Mesendoderm (in vitro differentiated cells): ENCODE results near the gene KCNG4.
A peak's percentile ranks its signal among the peaks of the same experiment; 100 is the strongest.

Source experiments
- DNase-seq: peaks from one replicate; pipeline ENCODE4 v3.0.0; 2013
- H2AK5ac ChIP-seq: 2 replicates; pipeline ENCODE4 v1.6.1; 2013; ENCODE audit warnings: low read length, inconsistent platforms
- H2BK120ac ChIP-seq: 2 replicates; pipeline ENCODE4 v1.6.1; 2013; ENCODE audit warnings: low read depth, mild to moderate bottlenecking, low read length, moderate library complexity, mixed read lengths
- H2BK15ac ChIP-seq: replicated peaks from 2 replicates; pipeline ENCODE4 v1.6.1; 2013; ENCODE audit warnings: low read depth, mild to moderate bottlenecking, moderate library complexity
- H2BK5ac ChIP-seq: 2 replicates; pipeline ENCODE4 v1.6.1; 2013; ENCODE audit warnings: low read length, inconsistent platforms
- H3K18ac ChIP-seq: 2 replicates; pipeline ENCODE4 v1.6.1; 2013; ENCODE audit warnings: mild to moderate bottlenecking, low read length, mixed read lengths
- H3K23ac ChIP-seq: one replicate; pipeline ENCODE4 v1.6.1; 2013; ENCODE audit warnings: low read length
- H3K27ac ChIP-seq: 2 replicates; pipeline ENCODE4 v1.5.1; 2013; ENCODE audit warnings: low read depth, mild to moderate bottlenecking, inconsistent platforms, low read length, moderate library complexity
- H3K27me3 ChIP-seq: 2 replicates; pipeline ENCODE4 v1.6.1; 2013; ENCODE audit warnings: low read length, control low read depth, mild to moderate bottlenecking, inconsistent platforms; ENCODE audit not compliant: insufficient read depth, poor library complexity
- H3K36me3 ChIP-seq: 2 replicates; pipeline ENCODE4 v1.6.1; 2013; ENCODE audit warnings: low read length, inconsistent platforms; ENCODE audit not compliant: control insufficient read depth, insufficient read depth
- H3K4ac ChIP-seq: one replicate; pipeline ENCODE4 v1.6.1; 2013; ENCODE audit warnings: low read depth, mild to moderate bottlenecking, low read length, moderate library complexity
- H3K4me1 ChIP-seq: 2 replicates; pipeline ENCODE4 v1.6.1; 2013; ENCODE audit warnings: low read depth, low read length, inconsistent platforms; ENCODE audit not compliant: control insufficient read depth
- H3K4me2 ChIP-seq: 2 replicates; pipeline ENCODE4 v1.6.1; 2013; ENCODE audit warnings: low read length
- H3K4me3 ChIP-seq: 2 replicates; pipeline ENCODE4 v1.5.1; 2013; ENCODE audit warnings: mild to moderate bottlenecking, low read length
- H3K56ac ChIP-seq: one replicate; pipeline ENCODE4 v1.6.1; 2013; ENCODE audit warnings: low read length
- H3K79me1 ChIP-seq: 2 replicates; pipeline ENCODE4 v1.6.1; 2013; ENCODE audit warnings: low read length, inconsistent platforms
- H3K79me2 ChIP-seq: 2 replicates; pipeline ENCODE4 v1.6.1; 2013; ENCODE audit warnings: mild to moderate bottlenecking, low read length; ENCODE audit not compliant: control insufficient read depth, insufficient read depth
- H3K9ac ChIP-seq: 2 replicates; pipeline ENCODE4 v1.6.1; 2013; ENCODE audit warnings: low read length, inconsistent platforms
- H4K5ac ChIP-seq: one replicate; pipeline ENCODE4 v1.6.1; 2013; ENCODE audit warnings: low read length
- H4K8ac ChIP-seq: one replicate; pipeline ENCODE4 v1.6.1; 2013; ENCODE audit warnings: low read depth, mild to moderate bottlenecking, control low read depth, low read length, moderate library complexity
- WGBS: extraction: QIAGEN DNeasy Blood & Tissue Kit; methylation state at CpG from one replicate; pipeline ENCODE4 v1.1.7; 2013; ENCODE audit warnings: low lambda C conversion rate, missing lambda C conversion rate; ENCODE audit not compliant: insufficient coverage; ENCODE audit errors: extremely low coverage; 5-methylcytosine and 5-hydroxymethylcytosine counted together

Gene KCNG4

GRCh38 chr16:84195201-84196093, 44.4 kb downstream of the KCNG4 start:
- no peak overlapping the region for H2BK5ac ChIP-seq
- no peaks in the 10 kb centered on the region for H3K79me1 ChIP-seq
- H2BK15ac ChIP-seq = no peak overlapping the region
- H4K8ac ChIP-seq = no peak overlapping the region
- H3K27me3 ChIP-seq = no peaks in the 10 kb centered on the region
- H2BK120ac ChIP-seq = no peak overlapping the region
- H3K4me1 ChIP-seq = no peaks in the 10 kb centered on the region
- H3K27ac ChIP-seq = no peak overlapping the region
- no peak overlapping the region for H3K23ac ChIP-seq
- no peaks in the 10 kb centered on the region for H3K79me2 ChIP-seq
- no peak overlapping the region for H4K5ac ChIP-seq
- no peak overlapping the region for H2AK5ac ChIP-seq
- H3K9ac ChIP-seq = no peak overlapping the region
- no CpG with 5 or more reads among the region's 38 CpGs for WGBS
- H3K4me2 ChIP-seq = no peak overlapping the region
- no peak overlapping the region for H3K4ac ChIP-seq
- no peak overlapping the region for H3K4me3 ChIP-seq
- no peak overlapping the region for H3K18ac ChIP-seq
- no peak overlapping the region for H3K56ac ChIP-seq
- no peaks in the 10 kb centered on the region for H3K36me3 ChIP-seq
- no peak for DNase-seq

- no peak overlapping the region for H3K18ac ChIP-seq
- no peak overlapping the region for H3K4me2 ChIP-seq
- H3K36me3 ChIP-seq = no peaks in the 10 kb centered on the region
- no peak overlapping the region for H4K5ac ChIP-seq
- no peak overlapping the region for H2BK120ac ChIP-seq
- no peak overlapping the region for H3K4me3 ChIP-seq
- H4K8ac ChIP-seq = no peak overlapping the region
- no peaks in the 10 kb centered on the region for H3K79me2 ChIP-seq
- H3K56ac ChIP-seq = peak overlapping the region; percentile 38
- H3K79me1 ChIP-seq = no peaks in the 10 kb centered on the region
- no peak overlapping the region for H2AK5ac ChIP-seq
- no peak for DNase-seq
- H3K4me1 ChIP-seq = no peaks in the 10 kb centered on the region
- no peak overlapping the region for H3K9ac ChIP-seq
- no peak overlapping the region for H3K4ac ChIP-seq
- no peaks in the 10 kb centered on the region for H3K27me3 ChIP-seq
- WGBS = no CpG with 5 or more reads among the region's 34 CpGs
- no peak overlapping the region for H2BK15ac ChIP-seq
- H3K27ac ChIP-seq = no peak overlapping the region
- H2BK5ac ChIP-seq = no peak overlapping the region
- no peak overlapping the region for H3K23ac ChIP-seq
These were observed 45.2 kb downstream of the KCNG4 start for GRCh38 chr16:84194470-84195200.

GRCh38 chr16:84194018-84194417, 45.8 kb downstream of the KCNG4 start:
- Histone ChIP-seq H3K23ac (no peak overlapping the region), H3K4ac (no peak overlapping the region), H3K79me2 (no peaks in the 10 kb centered on the region), H2BK120ac (no peak overlapping the region), H3K18ac (no peak overlapping the region), H2AK5ac (no peak overlapping the region), H3K4me2 (no peak overlapping the region), H3K36me3 (no peaks in the 10 kb centered on the region), H4K5ac (no peak overlapping the region), H3K56ac (peak overlapping the region; percentile 38), H3K9ac (no peak overlapping the region), H2BK5ac (no peak overlapping the region), H4K8ac (no peak overlapping the region), H3K4me3 (no peak overlapping the region), H3K27ac (no peak overlapping the region), H3K27me3 (no peaks in the 10 kb centered on the region), H3K79me1 (no peaks in the 10 kb centered on the region), H3K4me1 (no peaks in the 10 kb centered on the region), H2BK15ac (no peak overlapping the region)
- DNase-seq = no peak
- no CpG with 5 or more reads among the region's 11 CpGs for WGBS

GRCh38 chr16:84193480-84193879, 46.3 kb downstream of the KCNG4 start:
- H2AK5ac ChIP-seq = no peak overlapping the region
- H3K9ac ChIP-seq = no peak overlapping the region
- no peak overlapping the region for H2BK5ac ChIP-seq
- H3K4ac ChIP-seq = no peak overlapping the region
- no peak overlapping the region for H3K27ac ChIP-seq
- no peak overlapping the region for H3K4me3 ChIP-seq
- DNase-seq = no peak
- no peak overlapping the region for H2BK120ac ChIP-seq
- H3K56ac ChIP-seq = no peak overlapping the region
- no peak overlapping the region for H2BK15ac ChIP-seq
- H4K8ac ChIP-seq = no peak overlapping the region
- no peaks in the 10 kb centered on the region for H3K4me1 ChIP-seq
- H3K4me2 ChIP-seq = no peak overlapping the region
- H3K27me3 ChIP-seq = no peaks in the 10 kb centered on the region
- no peaks in the 10 kb centered on the region for H3K36me3 ChIP-seq
- no peak overlapping the region for H4K5ac ChIP-seq
- H3K79me2 ChIP-seq = no peaks in the 10 kb centered on the region
- no peak overlapping the region for H3K18ac ChIP-seq
- H3K79me1 ChIP-seq = no peaks in the 10 kb centered on the region
- no peak overlapping the region for H3K23ac ChIP-seq
- no CpG with 5 or more reads among the region's 7 CpGs for whole genome bisulfite sequencing

GRCh38 chr16:84191466-84191865, 48.3 kb downstream of the KCNG4 start:
- Histone ChIP-seq H2BK5ac (no peak overlapping the region), H3K9ac (no peak overlapping the region), H2BK120ac (no peak overlapping the region), H3K4me2 (no peak overlapping the region), H3K36me3 (no peaks in the 10 kb centered on the region), H3K79me2 (peaks cover 3% of the 10 kb centered on the region), H3K4ac (no peak overlapping the region), H2AK5ac (no peak overlapping the region), H4K8ac (no peak overlapping the region), H3K27ac (no peak overlapping the region), H4K5ac (no peak overlapping the region), H3K23ac (no peak overlapping the region), H3K4me3 (no peak overlapping the region), H3K18ac (no peak overlapping the region), H3K27me3 (no peaks in the 10 kb centered on the region), H3K79me1 (peaks cover 3% of the 10 kb centered on the region), H3K4me1 (no peaks in the 10 kb centered on the region), H3K56ac (no peak overlapping the region), H2BK15ac (no peak overlapping the region)
- no peak for DNase-seq
- no CpG with 5 or more reads among the region's 16 CpGs for WGBS
